IMR-90 (cell line): ENCODE data around the gene SPRED2. TPM values are rescaled to one million over a fixed set of nuclear protein-coding genes. Genes with fewer than 3 reads are reported as not detected.

Source experiments
- ATAC-seq: fragments of 200-7000 bp; cut with Tn5 transposase; 2 replicates; pipeline ENCODE4 v1.9.1; 2020; ENCODE audit warnings: low read depth, mild to moderate bottlenecking, moderate library complexity
- BruUV-seq: library from RNA; stranded (reverse); fragments of 400-500 nt; replicated peaks from 2 replicates; lab custom pipeline; 2021; lab: Mats Ljungman, UMichigan
- CTCF ChIA-PET: fragments of 300-600 bp; formaldehyde crosslinking; extraction: SDS; loops from one replicate; lab custom pipeline; 2021; ENCODE audit warnings: antibody characterized with exemption; lab: Yijun Ruan, JAX
- POLR2A ChIA-PET: fragments of 300-600 bp; sonication (Branson Sonifier 250); formaldehyde crosslinking; loops from one replicate; lab custom pipeline; 2022; ENCODE audit warnings: antibody characterized with exemption; ENCODE audit not compliant: unreplicated experiment; lab: Charles Lee
- DNase-seq: peaks from one replicate; pipeline ENCODE4 v3.0.0; 2013
- H2AFZ ChIP-seq: replicated peaks from 2 replicates; pipeline ENCODE3; 2013; ENCODE audit warnings: low read length, mild to moderate bottlenecking; ENCODE audit not compliant: poor library complexity
- H2AK5ac ChIP-seq: 2 replicates; pipeline ENCODE4 v1.6.1; 2013; ENCODE audit warnings: low read depth, low read length, inconsistent platforms
- H2AK9ac ChIP-seq: replicated peaks from 2 replicates; pipeline ENCODE3; 2013; ENCODE audit warnings: mild to moderate bottlenecking, low read depth, low read length, moderate library complexity; ENCODE audit not compliant: poor library complexity
- H2BK120ac ChIP-seq: 2 replicates; pipeline ENCODE4 v1.6.1; 2013; ENCODE audit warnings: low read depth, low read length, inconsistent platforms
- H2BK15ac ChIP-seq: 3 replicates; pipeline ENCODE4 v1.6.1; 2013; ENCODE audit warnings: low read depth, low read length, inconsistent platforms
- H2BK20ac ChIP-seq: 2 replicates; pipeline ENCODE4 v1.6.1; 2013; ENCODE audit warnings: low read depth, mild to moderate bottlenecking, inconsistent platforms, low read length, moderate library complexity
- H2BK5ac ChIP-seq: 2 replicates; pipeline ENCODE4 v1.6.1; 2013; ENCODE audit warnings: mild to moderate bottlenecking, low read depth, low read length, inconsistent platforms; ENCODE audit not compliant: poor library complexity, severe bottlenecking
- H3K14ac ChIP-seq: replicated peaks from 2 replicates; pipeline ENCODE4 v1.6.1; 2013; ENCODE audit warnings: low read depth, low read length, inconsistent platforms
- H3K18ac ChIP-seq: 2 replicates; pipeline ENCODE4 v1.6.1; 2013; ENCODE audit warnings: low read depth, low read length, control low read depth
- H3K23ac ChIP-seq: 2 replicates; pipeline ENCODE4 v1.6.1; 2013; ENCODE audit warnings: low read depth, low read length, inconsistent platforms
- H3K27ac ChIP-seq: 2 replicates; pipeline ENCODE4 v1.5.1; 2013; ENCODE audit warnings: mild to moderate bottlenecking, control low read depth, low read length; ENCODE audit not compliant: insufficient read depth
- H3K27me3 ChIP-seq: 2 replicates; pipeline ENCODE4 v1.6.1; 2013; ENCODE audit warnings: low read length; ENCODE audit not compliant: control insufficient read depth, insufficient read depth
- H3K36me3 ChIP-seq: 2 replicates; pipeline ENCODE4 v1.6.1; 2013; ENCODE audit warnings: low read length, mixed read lengths; ENCODE audit not compliant: control insufficient read depth, insufficient read depth
- H3K4ac ChIP-seq: 2 replicates; pipeline ENCODE4 v1.6.1; 2013; ENCODE audit warnings: low read depth, low read length, inconsistent platforms
- H3K4me1 ChIP-seq: 2 replicates; pipeline ENCODE4 v1.6.1; 2013; ENCODE audit warnings: low read length, mixed read lengths; ENCODE audit not compliant: control insufficient read depth, insufficient read depth
- H3K4me2 ChIP-seq: 2 replicates; pipeline ENCODE4 v1.6.1; 2013; ENCODE audit warnings: low read depth, mild to moderate bottlenecking, control low read depth, low read length, moderate library complexity
- H3K4me3 ChIP-seq: 2 replicates; pipeline ENCODE4 v1.5.1; 2013; ENCODE audit warnings: low read depth, mild to moderate bottlenecking, control low read depth, low read length, moderate library complexity; ENCODE audit not compliant: insufficient read depth
- H3K56ac ChIP-seq: 2 replicates; pipeline ENCODE4 v1.6.1; 2013; ENCODE audit warnings: low read length, inconsistent platforms; ENCODE audit not compliant: insufficient read depth; ENCODE audit errors: extremely low read depth
- H3K79me1 ChIP-seq, 2 experiments: 2 replicates each; pipeline ENCODE4 v1.6.1; 2013; ENCODE audit warnings: low read length in 2 of 2, inconsistent platforms in 1 of 2, low read depth in 1 of 2
- H3K9ac ChIP-seq: 2 replicates; pipeline ENCODE4 v1.6.1; 2013; ENCODE audit warnings: low read depth, low read length, control low read depth
- H3K9me1 ChIP-seq: 2 replicates; pipeline ENCODE4 v1.6.1; 2013; ENCODE audit warnings: low read length, inconsistent platforms; ENCODE audit not compliant: insufficient read depth
- H3K9me3 ChIP-seq: 2 replicates; pipeline ENCODE4 v1.6.1; 2013; ENCODE audit warnings: low read length; ENCODE audit not compliant: control insufficient read depth, insufficient read depth
- H4K20me1 ChIP-seq: 2 replicates; pipeline ENCODE4 v1.6.1; 2013; ENCODE audit warnings: low read length, inconsistent platforms; ENCODE audit not compliant: insufficient read depth
- H4K5ac ChIP-seq: 2 replicates; pipeline ENCODE4 v1.6.1; 2013; ENCODE audit warnings: mild to moderate bottlenecking, low read depth, low read length, control low read depth
- H4K8ac ChIP-seq, 2 experiments: 2 replicates each; pipeline ENCODE4 v1.6.1; 2013; ENCODE audit warnings: low read depth in 2 of 2, low read length in 2 of 2, control low read depth in 1 of 2, inconsistent platforms in 1 of 2
- H4K91ac ChIP-seq: 2 replicates; pipeline ENCODE4 v1.6.1; 2013; ENCODE audit warnings: low read depth, low read length, inconsistent platforms; ENCODE audit not compliant: insufficient read depth
- MAZ ChIP-seq: IDR thresholded peaks from 2 replicates; pipeline ENCODE4 v1.6.1; 2012; ENCODE audit warnings: low read depth, mild to moderate bottlenecking, low read length, improper control_type of control experiment, moderate library complexity, borderline replicate concordance
- RCOR1 ChIP-seq: IDR thresholded peaks from 2 replicates; pipeline ENCODE4 v1.6.1; 2012; ENCODE audit warnings: mild to moderate bottlenecking, low read length, improper control_type of control experiment; ENCODE audit not compliant: insufficient replicate concordance
- WGBS, 2 experiments: methylation state at CpG; one replicate each; pipeline versions ENCODE4 v1.1.5 to v1.1.7; 2013; ENCODE audit warnings: missing lambda C conversion rate in 2 of 2; ENCODE audit not compliant: insufficient read length in 1 of 2; ENCODE audit errors: extremely low coverage in 2 of 2; 5-methylcytosine and 5-hydroxymethylcytosine counted together
- dilution Hi-C: fragments of 300-500 bp; cut with HindIII; formaldehyde crosslinking; loops from one replicate; pipeline ENCODE4 v1.14.3; 2018; ENCODE audit warnings: low sequenced_read_pairs; ENCODE audit not compliant: unreplicated experiment
- in situ Hi-C: fragments of 300-500 bp; cut with MboI; formaldehyde crosslinking; loops from 3 replicates; pipeline ENCODE4 v1.14.3; 2019; ENCODE audit warnings: low sequenced_read_pairs, inconsistent platforms, mixed read lengths
- intact Hi-C: fragments of 100-400 bp; cut with micrococcal nuclease; formaldehyde crosslinking; loops from 2 replicates; pipeline ENCODE4 v1.10.0; 2022
- polyA plus RNA-seq, 3 experiments: library from polyadenylated mRNA; depleted of rRNA; stranded (reverse); fragments of >200 nt; gene quantifications; 2 replicates each; pipeline ENCODE4 v1.2.3, GENCODE V29; 2012; ENCODE audit warnings: low replicate concordance in 1 of 3
- total RNA-seq: library from RNA; depleted of rRNA; stranded (reverse); fragments of >200 nt; gene quantifications from 2 replicates; pipeline ENCODE4 v1.2.3, GENCODE V29; 2012

The SPRED2 gene
- total and polyA plus RNA-seq, 2 of the 4 experiments (the other 2 are of a cell fraction), result 4.8 to 18.7 TPM

DNA sequence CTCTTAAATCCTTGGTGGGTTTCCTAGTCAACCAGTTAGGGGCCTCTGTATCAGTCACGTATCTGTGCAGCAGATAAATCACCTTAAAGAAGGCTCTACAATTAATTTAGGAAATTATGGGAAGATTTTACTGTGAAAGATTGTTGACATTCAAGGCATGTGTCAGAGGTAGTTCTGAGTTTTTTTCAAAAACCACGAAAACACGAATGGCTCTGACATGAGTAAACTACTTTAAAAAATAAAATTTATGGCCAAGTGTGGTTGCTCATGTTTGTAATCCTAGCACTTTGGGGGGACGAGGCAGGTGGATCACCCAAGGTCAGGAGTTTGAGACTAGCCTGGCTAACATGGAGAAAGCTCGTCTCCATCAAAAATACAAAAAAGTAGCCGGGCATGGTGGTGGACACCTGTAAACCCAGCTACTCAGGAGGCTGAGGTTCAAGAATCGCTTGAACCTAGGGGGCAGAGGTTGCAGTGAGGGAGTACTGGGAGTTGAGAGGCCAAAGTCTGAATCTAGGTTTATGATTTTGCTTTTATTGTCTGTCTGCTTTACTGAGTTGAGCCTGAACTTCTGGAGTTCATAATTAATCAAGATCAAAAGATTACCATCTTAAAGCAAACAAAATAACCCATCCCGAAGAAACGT lies 77.1 kb downstream of the SPRED2 start:
- Histone ChIP-seq H2AK5ac (no peak overlapping the region), H3K36me3 (no peaks in the 10 kb centered on the region), H3K9ac (no peak overlapping the region), H2BK20ac (no peak overlapping the region), H3K9me3 (no peaks in the 10 kb centered on the region), H4K8ac (no peak overlapping the region), H4K5ac (no peak overlapping the region), H3K79me1 (peaks cover 49 to 89% of the 10 kb centered on the region in 2 experiments), H3K4me3 (no peak overlapping the region), H2BK5ac (no peak overlapping the region), H2AK9ac (no peak overlapping the region), H3K14ac (no peak overlapping the region), H3K27ac (no peak overlapping the region), H2BK120ac (no peak overlapping the region), H4K20me1 (peaks cover 65% of the 10 kb centered on the region), H3K4me1 (peaks cover 22% of the 10 kb centered on the region), H2AFZ (no peak overlapping the region), H3K18ac (no peak overlapping the region), H3K27me3 (no peaks in the 10 kb centered on the region), H4K91ac (no peak overlapping the region), H3K9me1 (peaks cover 29% of the 10 kb centered on the region), H3K4ac (no peak overlapping the region), H3K56ac (no peak overlapping the region), H3K23ac (no peak overlapping the region; the same call in 1 of the 2 replicates), H2BK15ac (no peak overlapping the region), H3K4me2 (no peak overlapping the region)
- in situ Hi-C loops, result no loop called here
- DNase-seq (peak; percentile 59), ATAC-seq (no peak)
- CTCF ChIA-PET, result no interaction called here
- intact Hi-C loops, result loop anchor here (5.0 kb wide), 1 partner anchor 33 kb away; no protein-coding TSS in a partner anchor
- WGBS, 2 experiments, result 78% methylated on average over 3 of the region's 9 CpGs; no CpG with 5 or more reads in 1 of the 2 experiments
- TF ChIP-seq MAZ (no peak), RCOR1 (peak; percentile 12)
- dilution Hi-C loops, result no loop called here
- no TSS peak for BruUV-seq
- POLR2A ChIA-PET, result no interaction called here
